ENCODE results near the gene GMDS. TPM values are rescaled to one million over a fixed set of nuclear protein-coding genes. Genes with fewer than 3 reads are reported as not detected.

The GMDS gene
- total and polyA plus RNA-seq, 2 experiments from 2014 or later, result 30.1 to 36.5 TPM

DNA sequence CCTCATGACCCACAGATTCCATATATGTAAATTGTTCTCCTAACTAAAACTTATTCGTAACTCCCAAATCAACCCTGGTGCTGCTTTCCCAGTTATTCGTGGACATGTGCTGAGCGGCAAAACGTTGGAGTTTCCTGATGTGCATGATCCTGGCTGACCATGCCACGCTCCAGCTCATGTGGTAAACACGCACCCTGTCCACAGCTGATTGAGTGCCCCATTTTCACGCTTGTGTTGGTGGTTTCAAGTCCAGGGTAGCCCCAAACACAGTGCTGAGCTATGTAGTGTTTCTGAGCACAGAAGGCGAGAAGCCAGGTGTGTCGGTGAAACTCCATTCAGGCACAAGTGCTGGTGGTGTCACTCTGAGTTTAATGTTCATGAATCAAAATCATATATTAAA, 654.8 kb downstream of the GMDS start:
- no peaks in the 10 kb centered on the region for H3K9me3 Mint-ChIP-seq
- H3K36me3 ChIP-seq (ENCODE audit: insufficient read depth), result no peaks in the 10 kb centered on the region
- H3K4me3 Mint-ChIP-seq, result no peak overlapping the region
- no peak overlapping the region for H3K4me3 ChIP-seq
- H3K79me2 ChIP-seq (replicated peaks; ENCODE audit: insufficient read depth), result no peaks in the 10 kb centered on the region
- ATAC-seq (no peak), DNase-seq (ENCODE audit: low spot score) (no peak)
- H2AFZ ChIP-seq, result no peak overlapping the region
- H3K36me3 Mint-ChIP-seq (ENCODE audit: low read depth), result no peaks in the 10 kb centered on the region
- peaks cover 12% of the 10 kb centered on the region for H3K27me3 Mint-ChIP-seq (ENCODE audit: insufficient read depth, low read depth, poor library complexity)
- H3K4me1 Mint-ChIP-seq, result no peaks in the 10 kb centered on the region
- H3K4me1 ChIP-seq (ENCODE audit: insufficient read depth), result no peaks in the 10 kb centered on the region
- no peak overlapping the region for H3K4me2 ChIP-seq
- no peak overlapping the region for H3K27ac ChIP-seq (ENCODE audit: low read depth)
- no peaks in the 10 kb centered on the region for H3K27me3 ChIP-seq (ENCODE audit: insufficient read depth)
- H4K20me1 ChIP-seq (replicated peaks; ENCODE audit: insufficient read depth), result no peaks in the 10 kb centered on the region
- peaks cover 4% of the 10 kb centered on the region; the same call in 1 of the 2 replicates for H3K9me2 ChIP-seq (ENCODE audit: insufficient read depth)
- H3F3A ChIP-seq (replicated peaks; ENCODE audit: low read depth), result no peaks in the 10 kb centered on the region
- no peak overlapping the region for H3K27ac Mint-ChIP-seq
- TF ChIP-seq STAT1 (IDR thresholded peaks at IDR 0.05; ENCODE audit: unreplicated experiment) (no peak), NANOG (IDR thresholded peaks at IDR 0.05; ENCODE audit: borderline replicate concordance) (no peak), ZNF114 (CRISPR knock-in tag; IDR thresholded peaks at IDR 0.05) (no peak)

DNA sequence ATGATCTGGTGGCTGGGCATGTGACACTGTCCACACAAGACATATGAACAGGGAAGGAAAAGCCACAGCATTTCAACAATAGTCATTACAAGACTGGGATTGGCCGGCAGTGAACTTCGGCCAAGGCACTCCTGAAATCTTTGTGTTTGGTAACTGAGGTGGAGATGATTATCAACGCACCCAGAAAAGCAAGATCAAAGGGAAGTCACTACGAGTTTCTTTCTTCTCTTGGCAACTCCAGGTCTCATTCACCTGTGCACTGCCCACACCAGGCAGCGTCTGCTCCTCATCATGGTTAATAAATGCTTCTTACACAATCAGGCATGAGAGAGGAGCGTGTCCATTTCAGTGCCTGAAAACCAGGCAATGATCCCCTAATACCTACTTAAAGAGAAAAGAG, 656.2 kb downstream of the GMDS start:
- H3K4me1 Mint-ChIP-seq, result no peaks in the 10 kb centered on the region
- Histone ChIP-seq H3K4me2 (no peak overlapping the region), H3K36me3 (ENCODE audit: insufficient read depth) (no peaks in the 10 kb centered on the region), H3K27ac (ENCODE audit: low read depth) (no peak overlapping the region), H2AFZ (no peak overlapping the region), H3K27me3 (ENCODE audit: insufficient read depth) (no peaks in the 10 kb centered on the region), H3K4me3 (no peak overlapping the region), H3K79me2 (replicated peaks; ENCODE audit: insufficient read depth) (no peaks in the 10 kb centered on the region), H3K4me1 (ENCODE audit: insufficient read depth) (no peaks in the 10 kb centered on the region), H4K20me1 (replicated peaks; ENCODE audit: insufficient read depth) (no peaks in the 10 kb centered on the region), H3F3A (replicated peaks; ENCODE audit: low read depth) (no peaks in the 10 kb centered on the region), H3K9me2 (ENCODE audit: insufficient read depth) (peaks cover 4% of the 10 kb centered on the region; the same call in 1 of the 2 replicates)
- H3K36me3 Mint-ChIP-seq (ENCODE audit: low read depth), result no peaks in the 10 kb centered on the region
- peaks cover 8% of the 10 kb centered on the region for H3K27me3 Mint-ChIP-seq (ENCODE audit: insufficient read depth, low read depth, poor library complexity)
- no peak overlapping the region for H3K4me3 Mint-ChIP-seq
- DNase-seq (ENCODE audit: low spot score) (no peak), ATAC-seq (no peak)
- H3K9me3 Mint-ChIP-seq, result no peaks in the 10 kb centered on the region
- no peak overlapping the region for H3K27ac Mint-ChIP-seq
- TF ChIP-seq ZNF331 (CRISPR knock-in tag; IDR thresholded peaks at IDR 0.05; ENCODE audit: low read depth) (no peak), JUNB (IDR thresholded peaks at IDR 0.05; ENCODE audit: unreplicated experiment) (no peak), CREB1 (CRISPR knock-in tag; IDR thresholded peaks at IDR 0.05; ENCODE audit: low read depth) (no peak), NANOG (IDR thresholded peaks at IDR 0.05; ENCODE audit: borderline replicate concordance) (no peak), POLR2AphosphoS5 (IDR thresholded peaks at IDR 0.05; ENCODE audit: low read depth) (no peak), EZH2phosphoT487 (IDR thresholded peaks at IDR 0.05; ENCODE audit: unreplicated experiment) (no peak), ZNF114 (CRISPR knock-in tag; IDR thresholded peaks at IDR 0.05) (no peak), EZH2 (IDR thresholded peaks at IDR 0.05; ENCODE audit: low read depth, unreplicated experiment) (no peak)
- TF ChIP-seq, protein P1, sequence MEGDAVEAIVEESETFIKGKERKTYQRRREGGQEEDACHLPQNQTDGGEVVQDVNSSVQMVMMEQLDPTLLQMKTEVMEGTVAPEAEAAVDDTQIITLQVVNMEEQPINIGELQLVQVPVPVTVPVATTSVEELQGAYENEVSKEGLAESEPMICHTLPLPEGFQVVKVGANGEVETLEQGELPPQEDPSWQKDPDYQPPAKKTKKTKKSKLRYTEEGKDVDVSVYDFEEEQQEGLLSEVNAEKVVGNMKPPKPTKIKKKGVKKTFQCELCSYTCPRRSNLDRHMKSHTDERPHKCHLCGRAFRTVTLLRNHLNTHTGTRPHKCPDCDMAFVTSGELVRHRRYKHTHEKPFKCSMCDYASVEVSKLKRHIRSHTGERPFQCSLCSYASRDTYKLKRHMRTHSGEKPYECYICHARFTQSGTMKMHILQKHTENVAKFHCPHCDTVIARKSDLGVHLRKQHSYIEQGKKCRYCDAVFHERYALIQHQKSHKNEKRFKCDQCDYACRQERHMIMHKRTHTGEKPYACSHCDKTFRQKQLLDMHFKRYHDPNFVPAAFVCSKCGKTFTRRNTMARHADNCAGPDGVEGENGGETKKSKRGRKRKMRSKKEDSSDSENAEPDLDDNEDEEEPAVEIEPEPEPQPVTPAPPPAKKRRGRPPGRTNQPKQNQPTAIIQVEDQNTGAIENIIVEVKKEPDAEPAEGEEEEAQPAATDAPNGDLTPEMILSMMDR (conservative IDR thresholded peaks at IDR 0.05; ENCODE audit: low read depth in 2 of 2), result no peak
- TF ChIP-seq, protein P2, sequence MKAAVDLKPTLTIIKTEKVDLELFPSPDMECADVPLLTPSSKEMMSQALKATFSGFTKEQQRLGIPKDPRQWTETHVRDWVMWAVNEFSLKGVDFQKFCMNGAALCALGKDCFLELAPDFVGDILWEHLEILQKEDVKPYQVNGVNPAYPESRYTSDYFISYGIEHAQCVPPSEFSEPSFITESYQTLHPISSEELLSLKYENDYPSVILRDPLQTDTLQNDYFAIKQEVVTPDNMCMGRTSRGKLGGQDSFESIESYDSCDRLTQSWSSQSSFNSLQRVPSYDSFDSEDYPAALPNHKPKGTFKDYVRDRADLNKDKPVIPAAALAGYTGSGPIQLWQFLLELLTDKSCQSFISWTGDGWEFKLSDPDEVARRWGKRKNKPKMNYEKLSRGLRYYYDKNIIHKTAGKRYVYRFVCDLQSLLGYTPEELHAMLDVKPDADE (IDR thresholded peaks at IDR 0.05), result no peak
- TF ChIP-seq, protein P3, sequence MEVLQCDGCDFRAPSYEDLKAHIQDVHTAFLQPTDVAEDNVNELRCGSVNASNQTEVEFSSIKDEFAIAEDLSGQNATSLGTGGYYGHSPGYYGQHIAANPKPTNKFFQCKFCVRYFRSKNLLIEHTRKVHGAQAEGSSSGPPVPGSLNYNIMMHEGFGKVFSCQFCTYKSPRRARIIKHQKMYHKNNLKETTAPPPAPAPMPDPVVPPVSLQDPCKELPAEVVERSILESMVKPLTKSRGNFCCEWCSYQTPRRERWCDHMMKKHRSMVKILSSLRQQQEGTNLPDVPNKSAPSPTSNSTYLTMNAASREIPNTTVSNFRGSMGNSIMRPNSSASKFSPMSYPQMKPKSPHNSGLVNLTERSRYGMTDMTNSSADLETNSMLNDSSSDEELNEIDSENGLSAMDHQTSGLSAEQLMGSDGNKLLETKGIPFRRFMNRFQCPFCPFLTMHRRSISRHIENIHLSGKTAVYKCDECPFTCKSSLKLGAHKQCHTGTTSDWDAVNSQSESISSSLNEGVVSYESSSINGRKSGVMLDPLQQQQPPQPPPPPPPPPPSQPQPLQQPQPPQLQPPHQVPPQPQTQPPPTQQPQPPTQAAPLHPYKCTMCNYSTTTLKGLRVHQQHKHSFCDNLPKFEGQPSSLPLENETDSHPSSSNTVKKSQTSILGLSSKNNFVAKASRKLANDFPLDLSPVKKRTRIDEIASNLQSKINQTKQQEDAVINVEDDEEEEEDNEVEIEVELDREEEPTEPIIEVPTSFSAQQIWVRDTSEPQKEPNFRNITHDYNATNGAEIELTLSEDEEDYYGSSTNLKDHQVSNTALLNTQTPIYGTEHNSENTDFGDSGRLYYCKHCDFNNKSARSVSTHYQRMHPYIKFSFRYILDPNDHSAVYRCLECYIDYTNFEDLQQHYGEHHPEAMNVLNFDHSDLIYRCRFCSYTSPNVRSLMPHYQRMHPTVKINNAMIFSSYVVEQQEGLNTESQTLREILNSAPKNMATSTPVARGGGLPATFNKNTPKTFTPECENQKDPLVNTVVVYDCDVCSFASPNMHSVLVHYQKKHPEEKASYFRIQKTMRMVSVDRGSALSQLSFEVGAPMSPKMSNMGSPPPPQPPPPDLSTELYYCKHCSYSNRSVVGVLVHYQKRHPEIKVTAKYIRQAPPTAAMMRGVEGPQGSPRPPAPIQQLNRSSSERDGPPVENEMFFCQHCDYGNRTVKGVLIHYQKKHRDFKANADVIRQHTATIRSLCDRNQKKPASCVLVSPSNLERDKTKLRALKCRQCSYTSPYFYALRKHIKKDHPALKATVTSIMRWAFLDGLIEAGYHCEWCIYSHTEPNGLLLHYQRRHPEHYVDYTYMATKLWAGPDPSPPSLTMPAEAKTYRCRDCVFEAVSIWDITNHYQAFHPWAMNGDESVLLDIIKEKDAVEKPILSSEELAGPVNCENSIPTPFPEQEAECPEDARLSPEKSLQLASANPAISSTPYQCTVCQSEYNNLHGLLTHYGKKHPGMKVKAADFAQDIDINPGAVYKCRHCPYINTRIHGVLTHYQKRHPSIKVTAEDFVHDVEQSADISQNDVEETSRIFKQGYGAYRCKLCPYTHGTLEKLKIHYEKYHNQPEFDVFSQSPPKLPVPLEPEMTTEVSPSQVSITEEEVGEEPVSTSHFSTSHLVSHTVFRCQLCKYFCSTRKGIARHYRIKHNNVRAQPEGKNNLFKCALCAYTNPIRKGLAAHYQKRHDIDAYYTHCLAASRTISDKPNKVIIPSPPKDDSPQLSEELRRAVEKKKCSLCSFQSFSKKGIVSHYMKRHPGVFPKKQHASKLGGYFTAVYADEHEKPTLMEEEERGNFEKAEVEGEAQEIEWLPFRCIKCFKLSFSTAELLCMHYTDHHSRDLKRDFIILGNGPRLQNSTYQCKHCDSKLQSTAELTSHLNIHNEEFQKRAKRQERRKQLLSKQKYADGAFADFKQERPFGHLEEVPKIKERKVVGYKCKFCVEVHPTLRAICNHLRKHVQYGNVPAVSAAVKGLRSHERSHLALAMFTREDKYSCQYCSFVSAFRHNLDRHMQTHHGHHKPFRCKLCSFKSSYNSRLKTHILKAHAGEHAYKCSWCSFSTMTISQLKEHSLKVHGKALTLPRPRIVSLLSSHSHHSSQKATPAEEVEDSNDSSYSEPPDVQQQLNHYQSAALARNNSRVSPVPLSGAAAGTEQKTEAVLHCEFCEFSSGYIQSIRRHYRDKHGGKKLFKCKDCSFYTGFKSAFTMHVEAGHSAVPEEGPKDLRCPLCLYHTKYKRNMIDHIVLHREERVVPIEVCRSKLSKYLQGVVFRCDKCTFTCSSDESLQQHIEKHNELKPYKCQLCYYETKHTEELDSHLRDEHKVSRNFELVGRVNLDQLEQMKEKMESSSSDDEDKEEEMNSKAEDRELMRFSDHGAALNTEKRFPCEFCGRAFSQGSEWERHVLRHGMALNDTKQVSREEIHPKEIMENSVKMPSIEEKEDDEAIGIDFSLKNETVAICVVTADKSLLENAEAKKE (CRISPR knock-in tag; IDR thresholded peaks at IDR 0.05), result no peak
